ENCODE results near the gene B3GNT2.
"Not testable (repeated sequence)": the region's sequence is repeated elsewhere in the genome, so short reads cannot be mapped to it uniquely, and the experiment has no call there.

The B3GNT2 gene

GRCh38 chr2:62195421-62196277 is at the start of gene B3GNT2:
Gene B3GNT2, plus strand, starts transcription at chr2:62196115. Its CDS starts 26,106 bp downstream, at chr2:62222221.
- DNase-seq (ENCODE audit: low read depth in 2 of 2): peak; percentile 77 to 79

GRCh38 chr2:62146790-62147189 is 49.1 kb upstream of the B3GNT2 start:
- not testable (repeated sequence) for DNase-seq (ENCODE audit: low read depth in 2 of 2)

- DNase-seq (ENCODE audit: low read depth in 2 of 2): no peak
Measured at GRCh38 chr2:62147610-62148301, 48.2 kb upstream of the B3GNT2 start.

- DNase-seq (ENCODE audit: low read depth in 2 of 2): no peak
Measured at GRCh38 chr2:62149708-62150107, 46.2 kb upstream of the B3GNT2 start.

- DNase-seq (ENCODE audit: low read depth in 2 of 2): no peak
Measured at GRCh38 chr2:62150597-62151305, 45.2 kb upstream of the B3GNT2 start.

GRCh38 chr2:62151306-62151638 is 44.6 kb upstream of the B3GNT2 start:
- DNase-seq (ENCODE audit: low read depth in 2 of 2): no peak

- no peak for DNase-seq (ENCODE audit: low read depth in 2 of 2)
Measured at GRCh38 chr2:62152000-62152399, 43.9 kb upstream of the B3GNT2 start.

- DNase-seq (ENCODE audit: low read depth in 2 of 2): no peak
Measured at GRCh38 chr2:62156861-62157496, 38.9 kb upstream of the B3GNT2 start.

- no peak for DNase-seq (ENCODE audit: low read depth in 2 of 2)
Measured at GRCh38 chr2:62158444-62159121, 37.3 kb upstream of the B3GNT2 start.

GRCh38 chr2:62160691-62161090 is 35.2 kb upstream of the B3GNT2 start:
- DNase-seq (ENCODE audit: low read depth in 2 of 2): not testable (repeated sequence)

GRCh38 chr2:62163106-62163831 is 32.6 kb upstream of the B3GNT2 start:
- DNase-seq (ENCODE audit: low read depth in 2 of 2): no peak

- DNase-seq (ENCODE audit: low read depth in 2 of 2): no peak
Measured at GRCh38 chr2:62163834-62164233, 32.1 kb upstream of the B3GNT2 start.

GRCh38 chr2:62175728-62176127 is 20.2 kb upstream of the B3GNT2 start:
- DNase-seq (ENCODE audit: low read depth in 2 of 2): no peak

- no peak for DNase-seq (ENCODE audit: low read depth in 2 of 2)
Measured at GRCh38 chr2:62176801-62177200, 19.1 kb upstream of the B3GNT2 start.

- no peak for DNase-seq (ENCODE audit: low read depth in 2 of 2)
Measured at GRCh38 chr2:62177392-62178049, 18.4 kb upstream of the B3GNT2 start.

- no peak for DNase-seq (ENCODE audit: low read depth in 2 of 2)
Measured at GRCh38 chr2:62178741-62179271, 17.1 kb upstream of the B3GNT2 start.

GRCh38 chr2:62180975-62181374 is 14.9 kb upstream of the B3GNT2 start:
- no peak for DNase-seq (ENCODE audit: low read depth in 2 of 2)

GRCh38 chr2:62181843-62182242 is 14.1 kb upstream of the B3GNT2 start:
- DNase-seq (ENCODE audit: low read depth in 2 of 2): no peak

GRCh38 chr2:62184512-62185230 is 11.2 kb upstream of the B3GNT2 start:
- no peak for DNase-seq (ENCODE audit: low read depth in 2 of 2)
